ENCODE results near the gene KCND3. TPM values are rescaled to one million over a fixed set of nuclear protein-coding genes. Genes with fewer than 3 reads are reported as not detected.

The KCND3 gene
- total RNA-seq, 4 donors from 2014 or later = 1.0 to 6.9 (median 3.9) TPM

DNA sequence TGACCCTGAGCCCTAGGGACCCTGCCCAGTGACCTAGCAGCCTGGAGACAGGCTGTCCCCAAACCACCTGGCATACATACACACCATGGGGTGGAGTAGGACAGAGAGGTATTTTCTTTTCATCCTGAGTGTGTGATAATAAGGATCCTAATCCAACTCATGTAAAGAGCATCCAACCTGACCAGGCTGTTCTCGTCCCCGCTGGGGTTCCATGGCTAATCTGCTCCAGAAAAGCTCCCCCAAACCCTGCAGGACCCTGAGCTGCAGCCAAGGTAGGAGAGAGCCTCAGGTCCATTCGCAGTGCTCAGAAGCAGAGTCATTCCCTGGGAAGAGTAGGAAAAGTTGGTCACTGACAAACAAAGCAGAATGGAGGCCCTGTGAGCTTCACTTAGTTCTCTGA, 31.4 kb downstream of the KCND3 start:
- TF ChIP-seq, protein P1, sequence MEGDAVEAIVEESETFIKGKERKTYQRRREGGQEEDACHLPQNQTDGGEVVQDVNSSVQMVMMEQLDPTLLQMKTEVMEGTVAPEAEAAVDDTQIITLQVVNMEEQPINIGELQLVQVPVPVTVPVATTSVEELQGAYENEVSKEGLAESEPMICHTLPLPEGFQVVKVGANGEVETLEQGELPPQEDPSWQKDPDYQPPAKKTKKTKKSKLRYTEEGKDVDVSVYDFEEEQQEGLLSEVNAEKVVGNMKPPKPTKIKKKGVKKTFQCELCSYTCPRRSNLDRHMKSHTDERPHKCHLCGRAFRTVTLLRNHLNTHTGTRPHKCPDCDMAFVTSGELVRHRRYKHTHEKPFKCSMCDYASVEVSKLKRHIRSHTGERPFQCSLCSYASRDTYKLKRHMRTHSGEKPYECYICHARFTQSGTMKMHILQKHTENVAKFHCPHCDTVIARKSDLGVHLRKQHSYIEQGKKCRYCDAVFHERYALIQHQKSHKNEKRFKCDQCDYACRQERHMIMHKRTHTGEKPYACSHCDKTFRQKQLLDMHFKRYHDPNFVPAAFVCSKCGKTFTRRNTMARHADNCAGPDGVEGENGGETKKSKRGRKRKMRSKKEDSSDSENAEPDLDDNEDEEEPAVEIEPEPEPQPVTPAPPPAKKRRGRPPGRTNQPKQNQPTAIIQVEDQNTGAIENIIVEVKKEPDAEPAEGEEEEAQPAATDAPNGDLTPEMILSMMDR (IDR thresholded peaks at IDR 0.05) = no peak
- no peak for TF ChIP-seq EP300 (IDR thresholded peaks at IDR 0.05)
- no peak for TF ChIP-seq POLR2A (IDR thresholded peaks at IDR 0.05)
- Histone ChIP-seq H3K36me3 (no peaks in the 10 kb centered on the region), H3K27ac (no peak overlapping the region), H3K27me3 (no peaks in the 10 kb centered on the region), H3K4me1 (no peaks in the 10 kb centered on the region), H3K9me3 (no peaks in the 10 kb centered on the region), H3K4me3 (no peak overlapping the region)
- no peak for DNase-seq (ENCODE audit: low spot score in 2 of 2)
- WGBS, 2 donors = 72 to 92% methylated on average over 2 to 3 of the region's 3 CpGs

DNA sequence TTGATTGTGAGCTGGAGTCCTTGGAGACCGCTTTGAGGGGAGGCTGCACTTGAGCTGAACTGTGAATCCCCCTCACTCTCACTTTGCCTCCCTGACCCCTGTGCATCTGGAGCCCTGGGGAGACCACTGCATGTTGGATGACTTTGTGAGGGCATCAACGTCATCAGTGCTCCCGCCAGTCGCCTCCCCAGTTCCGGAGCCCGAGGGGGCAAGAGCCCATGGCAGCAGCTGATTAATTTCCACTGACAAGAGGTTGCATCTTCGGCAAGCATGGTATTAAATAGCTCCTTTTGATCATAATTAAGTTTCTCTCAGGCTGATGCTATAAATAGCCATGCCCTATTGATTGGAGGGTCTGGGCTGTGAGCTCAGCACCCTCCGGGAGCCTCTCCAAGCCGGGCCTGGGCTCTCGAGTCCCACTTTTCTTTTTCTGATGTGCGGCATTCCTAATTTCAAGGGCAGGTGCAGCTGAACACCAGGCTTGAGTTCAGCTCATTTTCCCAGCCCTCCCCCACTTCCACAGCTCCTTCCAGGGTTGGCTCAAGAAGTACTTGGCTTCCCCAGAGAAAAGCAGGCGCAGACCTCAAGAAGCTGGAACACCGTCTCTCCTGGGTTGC, 33.2 kb downstream of the KCND3 start:
- Histone ChIP-seq H3K4me3 (no peak overlapping the region), H3K27me3 (no peaks in the 10 kb centered on the region), H3K4me1 (no peaks in the 10 kb centered on the region), H3K36me3 (no peaks in the 10 kb centered on the region), H3K27ac (no peak overlapping the region), H3K9me3 (no peaks in the 10 kb centered on the region)
- no peak for DNase-seq (ENCODE audit: low spot score in 2 of 2)
- WGBS, 2 donors = 72 to 80% methylated on average over 13 of the region's 13 CpGs
- TF ChIP-seq POLR2A (IDR thresholded peaks at IDR 0.05) (no peak), EP300 (IDR thresholded peaks at IDR 0.05) (no peak)
- TF ChIP-seq, protein P1 (IDR thresholded peaks at IDR 0.05) = no peak

DNA sequence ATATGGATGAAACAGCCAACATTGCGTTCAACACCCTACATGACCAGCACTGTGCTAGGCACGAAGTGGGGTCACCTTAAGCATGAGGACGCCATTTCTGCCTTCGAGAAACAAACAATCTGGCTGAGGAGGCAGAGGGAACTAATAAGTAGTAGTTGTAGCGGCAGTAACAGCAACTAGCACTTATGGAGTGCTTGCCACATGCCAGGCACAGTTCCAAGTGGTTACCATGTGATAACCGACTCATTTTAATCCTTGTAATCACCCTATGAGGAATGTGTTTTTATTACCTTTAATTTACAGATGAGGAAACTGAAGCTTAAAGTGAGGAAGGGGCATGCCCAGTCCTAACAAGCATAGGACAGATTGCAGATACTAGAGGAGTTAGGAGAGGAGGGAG, 33.7 kb downstream of the KCND3 start:
- TF ChIP-seq EP300 (IDR thresholded peaks at IDR 0.05) = no peak
- no peak for TF ChIP-seq POLR2A (IDR thresholded peaks at IDR 0.05)
- TF ChIP-seq, protein P1 (IDR thresholded peaks at IDR 0.05) = no peak
- no peak overlapping the region for H3K4me3 ChIP-seq
- H3K4me1 ChIP-seq = no peaks in the 10 kb centered on the region
- H3K27me3 ChIP-seq = no peaks in the 10 kb centered on the region
- no peaks in the 10 kb centered on the region for H3K9me3 ChIP-seq
- no peak overlapping the region for H3K27ac ChIP-seq
- 75 to 80% methylated on average over 6 of the region's 6 CpGs for WGBS, 2 donors
- DNase-seq (ENCODE audit: low spot score in 2 of 2) = no peak
- H3K36me3 ChIP-seq = no peaks in the 10 kb centered on the region

DNA sequence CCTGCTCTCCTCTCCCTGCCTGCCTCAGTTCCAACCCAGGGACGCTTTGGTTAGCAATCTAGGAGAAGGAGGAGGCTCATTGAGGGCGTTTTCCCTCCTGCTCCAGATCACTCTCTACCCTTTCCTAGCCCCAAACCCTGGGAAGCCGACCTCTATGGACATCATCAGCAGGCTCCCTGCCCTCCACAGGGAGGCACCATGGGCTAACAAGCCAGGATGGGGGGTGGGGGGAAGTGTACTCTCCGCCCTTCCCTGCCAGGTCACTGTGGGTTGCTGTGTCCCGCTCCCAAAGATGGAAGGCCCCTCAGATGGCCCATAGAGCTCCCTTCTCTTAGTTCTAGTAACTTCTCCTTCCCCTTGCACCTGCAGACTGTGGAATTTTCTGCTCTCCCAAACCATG, 35.7 kb downstream of the KCND3 start:
- Histone ChIP-seq H3K36me3 (no peaks in the 10 kb centered on the region), H3K4me1 (peaks cover 0 to 3% (median 0%) of the 10 kb centered on the region in 4 donors), H3K9me3 (no peaks in the 10 kb centered on the region), H3K4me3 (no peak overlapping the region), H3K27me3 (no peaks in the 10 kb centered on the region), H3K27ac (no peak overlapping the region)
- no peak for TF ChIP-seq EP300 (IDR thresholded peaks at IDR 0.05)
- TF ChIP-seq, protein P1 (IDR thresholded peaks at IDR 0.05) = no peak
- TF ChIP-seq POLR2A (IDR thresholded peaks at IDR 0.05) = no peak
- WGBS, 2 donors = 66 to 67% methylated on average over 5 of the region's 5 CpGs
- no peak for DNase-seq (ENCODE audit: low spot score in 2 of 2)

DNA sequence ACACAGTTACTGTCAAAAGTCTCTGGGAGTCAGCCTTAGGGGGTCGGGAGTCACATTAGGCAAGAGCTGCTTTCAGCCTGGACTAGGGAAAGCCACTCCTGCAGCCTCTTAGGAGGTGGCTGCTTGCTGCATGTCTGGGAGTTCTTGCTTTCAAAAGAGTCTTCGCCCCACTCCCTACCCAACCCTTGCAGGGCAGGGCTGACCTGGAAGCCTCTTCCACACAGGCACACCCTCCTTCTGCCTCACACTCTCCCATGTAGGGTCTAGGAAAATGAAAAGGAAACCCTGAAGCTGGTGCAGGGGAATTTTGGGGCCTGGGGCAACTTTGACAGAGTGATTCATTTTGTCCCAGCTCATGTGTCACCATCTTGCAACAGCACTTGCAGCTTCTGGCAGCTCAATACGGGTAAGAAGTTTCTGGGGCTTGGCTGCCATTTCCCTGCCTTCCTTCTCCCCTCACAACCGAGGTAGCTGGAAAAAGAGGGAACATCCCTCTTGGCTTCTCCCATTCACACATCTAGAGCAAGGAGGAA, 37.3 kb downstream of the KCND3 start:
- no peaks in the 10 kb centered on the region for H3K27me3 ChIP-seq
- H3K9me3 ChIP-seq = no peaks in the 10 kb centered on the region
- H3K36me3 ChIP-seq = no peaks in the 10 kb centered on the region
- TF ChIP-seq POLR2A (IDR thresholded peaks at IDR 0.05) (no peak), EP300 (IDR thresholded peaks at IDR 0.05) (no peak)
- TF ChIP-seq, protein P1 (IDR thresholded peaks at IDR 0.05) = no peak
- no peak overlapping the region for H3K4me3 ChIP-seq
- WGBS, 2 donors = 54 to 60% methylated on average over 4 of the region's 4 CpGs
- no peak overlapping the region for H3K27ac ChIP-seq
- peaks cover 0 to 14% (median 4%) of the 10 kb centered on the region in 4 donors for H3K4me1 ChIP-seq
- DNase-seq (ENCODE audit: low spot score in 2 of 2) = no peak

Measured in tibial nerve (tissue), 4 donors.